VCaP (cell line): Measurements from ENCODE around the gene CCDC192.

ENCODE experiments used
- H3K27ac ChIP-seq: fragments of 450-650 bp; 2 replicates; pipeline ENCODE4 v1.5.1; 2017
- TF ChIP-seq, protein P1 (sequence below): fragments of 450-650 bp; conservative IDR thresholded peaks from 2 replicates; pipeline ENCODE4 v1.5.1; 2017; ENCODE audit warnings: mild to moderate bottlenecking, moderate library complexity

The CCDC192 gene

DNA sequence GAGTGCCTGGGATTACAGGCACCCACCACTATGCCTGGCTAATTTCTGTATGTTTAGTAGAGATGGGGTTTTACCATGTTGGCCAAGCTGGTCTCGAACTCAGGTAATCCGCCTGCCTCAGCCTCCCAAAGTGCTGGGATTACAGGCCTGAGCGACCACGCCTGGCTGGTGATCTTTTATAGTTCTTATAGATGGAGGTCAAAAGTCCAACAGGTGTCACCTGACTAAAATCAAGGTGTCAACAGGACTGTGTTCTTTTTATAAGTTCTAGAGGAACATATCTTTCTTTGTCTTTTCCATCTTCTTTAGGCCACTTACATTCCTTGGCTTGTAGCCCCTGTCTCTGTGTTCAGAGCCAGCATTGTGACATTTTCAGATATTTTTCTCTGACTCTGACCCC, 224.9 kb downstream of the CCDC192 start:
- H3K27ac ChIP-seq, result no peak overlapping the region
- TF ChIP-seq, protein P1, sequence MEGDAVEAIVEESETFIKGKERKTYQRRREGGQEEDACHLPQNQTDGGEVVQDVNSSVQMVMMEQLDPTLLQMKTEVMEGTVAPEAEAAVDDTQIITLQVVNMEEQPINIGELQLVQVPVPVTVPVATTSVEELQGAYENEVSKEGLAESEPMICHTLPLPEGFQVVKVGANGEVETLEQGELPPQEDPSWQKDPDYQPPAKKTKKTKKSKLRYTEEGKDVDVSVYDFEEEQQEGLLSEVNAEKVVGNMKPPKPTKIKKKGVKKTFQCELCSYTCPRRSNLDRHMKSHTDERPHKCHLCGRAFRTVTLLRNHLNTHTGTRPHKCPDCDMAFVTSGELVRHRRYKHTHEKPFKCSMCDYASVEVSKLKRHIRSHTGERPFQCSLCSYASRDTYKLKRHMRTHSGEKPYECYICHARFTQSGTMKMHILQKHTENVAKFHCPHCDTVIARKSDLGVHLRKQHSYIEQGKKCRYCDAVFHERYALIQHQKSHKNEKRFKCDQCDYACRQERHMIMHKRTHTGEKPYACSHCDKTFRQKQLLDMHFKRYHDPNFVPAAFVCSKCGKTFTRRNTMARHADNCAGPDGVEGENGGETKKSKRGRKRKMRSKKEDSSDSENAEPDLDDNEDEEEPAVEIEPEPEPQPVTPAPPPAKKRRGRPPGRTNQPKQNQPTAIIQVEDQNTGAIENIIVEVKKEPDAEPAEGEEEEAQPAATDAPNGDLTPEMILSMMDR, result no peak

DNA sequence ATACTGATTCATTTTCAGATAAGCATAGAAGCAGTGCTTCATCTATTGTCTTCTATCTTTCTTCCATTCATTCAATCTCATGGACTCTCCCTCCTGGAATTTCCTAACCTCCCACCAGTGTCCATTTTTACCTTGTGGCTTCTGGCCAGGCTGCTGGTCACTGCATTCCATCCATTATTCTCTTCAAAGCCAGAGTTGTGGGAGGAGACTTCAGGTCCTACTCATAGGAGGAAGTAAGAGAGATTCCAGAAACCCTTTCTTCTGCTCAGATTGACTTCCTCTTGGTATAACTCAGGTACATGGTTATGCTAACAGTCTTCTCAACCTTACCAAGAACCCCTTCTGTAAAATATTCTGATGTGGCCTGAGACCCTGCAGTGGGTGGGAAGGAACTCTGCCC, 227.1 kb downstream of the CCDC192 start:
- TF ChIP-seq, protein P1, result no peak
- H3K27ac ChIP-seq, result no peak overlapping the region

DNA sequence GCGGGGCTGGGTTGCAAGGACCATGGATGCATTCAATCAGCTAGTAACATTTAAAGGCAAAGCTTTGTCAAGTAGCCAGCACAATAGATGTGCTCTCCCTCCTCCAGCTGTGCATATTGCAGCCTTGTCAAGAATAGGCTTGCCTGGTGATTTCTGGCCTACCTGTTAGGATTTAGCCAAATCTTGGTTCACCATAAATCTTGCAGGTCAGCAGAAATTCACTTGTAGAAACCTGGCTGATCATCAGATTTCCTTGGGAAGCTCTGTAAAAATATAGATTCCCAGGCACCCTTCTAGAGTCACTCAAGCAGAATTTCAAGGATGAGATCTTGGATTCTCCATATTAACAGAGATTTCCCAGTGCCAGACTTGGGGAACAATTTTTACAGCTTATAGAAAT, 228.2 kb downstream of the CCDC192 start:
- TF ChIP-seq, protein P1, result no peak
- no peak overlapping the region for H3K27ac ChIP-seq

DNA sequence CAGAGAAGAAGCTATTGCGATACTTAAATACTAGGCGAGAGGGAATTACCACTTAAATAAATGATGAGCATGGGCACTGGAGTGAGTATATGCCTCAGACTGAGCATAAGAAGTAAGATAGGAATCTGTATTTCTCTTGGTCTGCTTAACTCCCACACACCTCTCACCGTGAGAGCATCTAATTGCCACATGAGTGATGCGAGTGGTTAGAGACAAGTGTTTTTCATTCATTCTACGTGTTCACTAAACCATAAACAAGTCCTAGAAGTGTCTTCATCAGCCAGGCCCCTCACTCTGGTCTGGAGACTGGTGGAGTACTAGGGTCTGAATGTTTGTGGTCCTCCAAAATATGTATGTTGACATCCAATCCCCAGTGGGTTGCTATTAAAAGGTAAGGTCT, 230.2 kb downstream of the CCDC192 start:
- TF ChIP-seq, protein P1, result no peak
- H3K27ac ChIP-seq, result no peak overlapping the region

DNA sequence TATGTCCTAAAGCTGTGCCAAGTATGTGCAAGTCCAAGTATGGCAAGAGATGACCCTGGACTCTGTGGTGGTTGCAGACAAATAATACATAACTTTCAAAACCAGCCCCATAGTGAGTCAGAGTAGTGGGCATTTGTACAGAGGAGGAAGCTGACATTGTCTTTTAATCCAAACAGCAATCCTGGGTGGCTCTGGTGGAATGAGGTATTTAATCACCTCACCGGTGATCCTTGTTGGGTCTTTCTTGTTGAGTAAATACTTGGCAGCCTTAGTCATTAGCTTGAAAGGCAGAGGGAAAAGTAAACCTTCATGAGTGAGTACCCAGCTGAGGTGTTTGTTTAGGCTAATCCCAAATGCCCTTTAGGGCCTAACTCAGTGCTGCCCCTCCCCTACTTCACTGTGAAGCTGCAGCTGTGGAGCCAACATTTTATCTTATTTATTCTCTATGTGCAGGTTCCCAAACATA, 231.6 kb downstream of the CCDC192 start:
- no peak overlapping the region for H3K27ac ChIP-seq
- TF ChIP-seq, protein P1, result no peak

DNA sequence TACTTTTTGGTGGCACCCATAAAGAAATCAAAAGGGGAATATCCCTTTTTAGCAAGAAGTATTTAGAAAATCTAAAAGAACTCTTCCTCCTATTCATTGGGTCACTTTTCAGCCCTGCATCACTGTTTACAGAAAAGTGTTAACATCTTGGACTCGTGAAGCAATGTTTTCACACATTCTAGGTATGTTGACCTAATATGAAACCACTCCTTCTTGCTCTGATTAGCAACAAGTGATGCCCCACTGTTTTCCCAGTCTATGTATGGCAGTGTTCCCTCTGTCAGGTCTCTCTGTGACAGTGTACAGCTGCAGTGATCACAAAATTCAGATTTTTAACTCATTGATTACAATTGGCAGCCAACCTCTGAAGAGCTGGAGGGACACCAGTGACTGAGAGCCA, 232.2 kb downstream of the CCDC192 start:
- TF ChIP-seq, protein P1, result no peak
- no peak overlapping the region for H3K27ac ChIP-seq

DNA sequence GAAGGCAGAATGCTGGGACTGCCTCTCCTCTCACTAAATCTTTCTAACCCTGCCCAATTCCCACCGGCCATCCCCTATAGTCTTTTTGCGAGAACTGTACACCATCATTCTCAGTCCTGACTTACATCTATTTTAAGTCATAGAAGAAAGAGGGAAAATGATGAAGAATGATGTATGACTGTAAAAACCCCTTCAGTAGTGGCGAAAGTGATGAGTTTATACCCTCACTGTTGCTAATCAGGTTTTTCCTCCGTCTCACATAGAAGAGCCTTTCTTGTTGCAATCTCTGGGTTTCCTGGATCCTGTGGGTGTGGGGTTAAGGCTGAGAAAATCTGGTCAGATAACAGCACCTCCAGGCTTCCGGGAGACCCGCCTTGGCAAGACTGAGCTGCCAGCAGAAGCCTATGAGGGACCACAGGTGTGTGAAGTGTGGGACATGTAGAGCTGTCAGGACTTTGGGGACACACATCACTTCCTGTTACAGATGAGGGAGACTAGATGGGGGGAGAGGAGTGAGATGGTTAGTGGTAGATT, 233.3 kb downstream of the CCDC192 start:
- H3K27ac ChIP-seq, result no peak overlapping the region
- TF ChIP-seq, protein P1, result no peak
